Epidermal melanocyte (primary cell): Measurements from ENCODE around the gene SLC9A7.
"Not testable (repeated sequence)": the region's sequence is repeated elsewhere in the genome, so short reads cannot be mapped to it uniquely, and the experiment has no call there.

Experiments
- DNase-seq: peaks from one replicate; pipeline ENCODE4 v3.0.0; 2011; ENCODE audit warnings: low spot score; ENCODE audit not compliant: insufficient read length

SLC9A7 gene

GRCh38 chrX:46758956-46759644 is at the start of gene SLC9A7:
Gene SLC9A7, minus strand, starts transcription at chrX:46759118. Its CDS starts 89 bp downstream, at chrX:46759029.
- peak; percentile 23 for DNase-seq

DNA sequence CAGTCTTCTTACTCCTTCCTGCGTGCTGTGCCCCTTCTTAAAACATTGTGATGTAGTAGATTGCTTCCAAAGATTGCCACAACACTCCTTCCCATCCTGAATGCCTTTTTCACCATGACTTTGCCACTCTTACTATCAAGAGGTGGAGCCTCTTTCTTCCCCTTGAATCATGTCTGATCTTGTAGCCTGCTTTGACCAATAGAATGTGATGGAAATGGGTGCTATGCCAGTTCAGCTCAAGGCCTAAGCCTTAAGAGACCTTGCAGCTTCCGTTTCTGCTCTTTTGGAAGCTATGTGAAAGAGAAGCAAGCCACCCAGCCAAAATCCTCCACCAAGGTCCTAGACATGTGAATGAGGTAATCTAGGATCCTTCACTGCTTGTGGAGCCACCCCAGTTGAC is 46.4 kb upstream of the SLC9A7 start:
- DNase-seq, result no peak

GRCh38 chrX:46803140-46803539 is 44.2 kb upstream of the SLC9A7 start:
- no peak for DNase-seq

GRCh38 chrX:46796574-46797191 is 37.8 kb upstream of the SLC9A7 start:
- DNase-seq, result peak; percentile 26

GRCh38 chrX:46793386-46794143 is 34.6 kb upstream of the SLC9A7 start:
- DNase-seq, result no peak

- DNase-seq, result no peak
Observed at GRCh38 chrX:46792810-46793188, 33.9 kb upstream of the SLC9A7 start.

GRCh38 chrX:46791927-46792809 is 33.2 kb upstream of the SLC9A7 start:
- peak; percentile 50 for DNase-seq

DNA sequence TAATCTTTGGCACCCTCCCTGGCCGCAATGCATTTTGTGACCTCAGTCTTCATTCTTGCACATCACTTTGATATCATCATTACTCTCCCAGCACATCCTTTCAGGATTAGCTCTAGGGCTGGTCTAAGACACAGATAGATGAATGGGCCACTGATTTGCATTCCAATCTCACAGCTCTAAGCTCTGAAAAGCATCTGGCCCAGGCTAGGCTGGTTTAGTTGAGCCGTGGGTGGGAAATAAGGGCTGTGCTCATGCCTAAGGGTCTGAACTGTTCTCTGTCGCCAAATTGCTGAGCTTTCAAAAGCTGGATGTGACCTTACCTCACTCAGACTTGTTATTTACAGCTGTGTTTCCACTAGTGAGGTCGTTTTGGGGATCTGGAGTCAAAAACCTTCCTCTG is 30.0 kb upstream of the SLC9A7 start:
- peak; percentile 17 for DNase-seq

DNA sequence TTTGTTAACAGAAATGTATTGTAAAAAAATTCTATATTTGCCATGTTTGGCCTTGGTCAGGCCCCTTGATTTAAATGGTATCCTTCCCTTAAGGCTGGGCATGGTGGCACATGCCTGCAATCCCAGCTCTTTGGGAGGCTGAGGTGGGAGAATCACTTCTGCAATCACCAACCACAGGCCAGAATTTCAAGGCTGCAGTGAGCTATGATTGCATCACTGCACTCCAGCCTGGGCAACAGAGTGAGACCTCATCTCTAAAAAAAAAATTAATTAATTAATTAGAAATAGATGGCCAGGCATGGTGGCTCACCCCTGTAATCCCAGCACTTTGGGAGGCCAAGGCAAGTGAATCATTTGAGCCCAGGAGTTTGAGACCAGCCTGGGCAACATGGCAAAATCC is 25.5 kb upstream of the SLC9A7 start:
- not testable (repeated sequence) for DNase-seq

GRCh38 chrX:46782034-46782433 is 23.1 kb upstream of the SLC9A7 start:
- no peak for DNase-seq

DNA sequence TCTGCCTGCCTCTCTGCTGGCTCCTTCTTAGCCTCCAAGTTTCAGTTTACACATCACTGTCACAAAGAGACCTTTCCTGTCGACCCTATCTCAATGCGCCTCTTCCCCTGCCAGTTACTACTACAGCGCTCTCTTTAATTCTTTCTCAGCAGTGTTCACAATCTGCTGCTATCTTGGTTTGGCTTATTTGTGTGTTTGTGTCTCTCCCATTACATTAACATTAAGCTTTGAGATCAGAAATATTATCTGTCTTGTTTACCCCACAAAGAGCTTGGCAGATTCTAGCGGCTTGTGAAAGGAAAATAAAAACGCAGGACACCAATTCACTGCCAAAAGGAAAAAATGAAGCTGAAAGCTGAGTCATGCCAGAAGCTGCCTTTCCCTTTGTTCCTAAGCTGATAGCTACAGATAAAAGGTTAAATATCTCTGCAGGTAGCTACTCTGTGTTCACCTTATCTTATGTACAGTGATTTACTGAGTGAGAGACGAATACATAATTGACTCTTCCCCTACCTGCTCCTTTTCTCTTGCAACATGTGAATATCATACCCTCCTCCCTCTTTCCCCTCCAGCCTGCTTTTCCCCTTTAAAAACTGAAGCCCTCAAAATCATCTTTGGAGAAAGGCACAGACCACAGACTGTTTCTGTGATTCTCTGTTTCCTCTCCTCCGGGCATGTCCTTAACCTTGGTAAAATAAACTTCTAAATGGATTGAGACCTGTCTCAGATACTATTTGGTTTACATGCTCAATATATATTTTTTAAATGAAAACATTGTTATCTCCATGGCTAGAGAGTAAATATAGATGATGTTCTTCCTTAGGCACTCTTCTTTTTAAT is 19.3 kb upstream of the SLC9A7 start:
- DNase-seq, result no peak

- no peak for DNase-seq
Observed at GRCh38 chrX:46770817-46771163, 11.9 kb upstream of the SLC9A7 start.

GRCh38 chrX:46770000-46770816 is 11.3 kb upstream of the SLC9A7 start:
- DNase-seq, result no peak

DNA sequence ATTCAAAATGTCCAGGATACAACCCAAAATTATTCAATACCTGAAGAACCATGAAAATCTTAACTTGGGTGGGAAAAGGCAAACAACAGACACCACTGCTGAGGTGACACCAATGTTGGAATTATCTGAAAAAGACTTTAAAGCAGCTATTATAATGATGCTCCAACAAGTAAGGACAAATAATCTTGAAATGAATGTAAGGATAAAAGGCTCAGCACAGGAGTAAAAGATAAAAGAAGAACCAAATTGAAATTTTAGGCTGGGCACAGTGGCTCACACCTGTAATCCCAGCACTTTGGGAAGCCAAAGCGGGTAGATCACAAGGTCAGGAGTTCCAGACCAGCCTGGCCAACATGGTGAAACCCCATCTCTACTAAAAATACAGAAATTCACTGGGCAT is 4.0 kb upstream of the SLC9A7 start:
- DNase-seq, result no peak

DNA sequence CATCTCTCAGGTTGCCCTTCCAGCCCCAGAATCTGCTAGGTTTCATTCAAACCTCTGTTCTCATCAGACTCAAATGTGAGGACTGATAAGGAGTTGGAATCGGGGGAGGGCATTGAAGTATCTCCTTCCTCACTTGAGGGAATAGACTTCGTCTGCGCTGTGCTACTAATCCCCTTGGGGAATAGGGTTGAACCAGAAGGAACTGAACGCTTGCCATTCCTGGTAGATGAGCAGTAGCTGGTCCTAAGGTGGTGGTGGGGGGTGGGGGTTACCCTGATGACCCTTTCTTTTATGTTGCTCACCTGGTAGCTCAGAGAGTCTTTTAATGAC is 692 bp upstream of the SLC9A7 start:
- DNase-seq, result no peak

GRCh38 chrX:46758163-46758955 is 559 bp downstream of the SLC9A7 start:
- no peak for DNase-seq

DNA sequence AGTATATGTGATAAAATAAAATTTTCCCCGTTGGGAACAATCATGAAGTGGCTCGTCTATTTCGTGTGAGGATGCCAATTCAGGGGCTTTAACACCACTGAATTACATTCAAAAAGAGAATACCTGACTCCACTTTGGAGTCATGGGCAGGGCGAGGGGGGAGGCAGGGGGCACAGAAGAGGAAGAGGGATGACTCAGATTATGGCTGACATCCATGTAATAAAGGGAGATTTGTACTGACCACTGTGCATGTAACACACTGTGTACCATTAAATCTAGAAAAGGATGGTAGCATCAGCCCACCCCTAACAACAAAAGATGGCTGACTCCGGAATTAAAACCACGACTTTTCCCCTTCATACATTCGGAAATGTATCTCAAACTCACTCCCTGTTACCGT is 1.3 kb downstream of the SLC9A7 start:
- DNase-seq, result no peak

DNA sequence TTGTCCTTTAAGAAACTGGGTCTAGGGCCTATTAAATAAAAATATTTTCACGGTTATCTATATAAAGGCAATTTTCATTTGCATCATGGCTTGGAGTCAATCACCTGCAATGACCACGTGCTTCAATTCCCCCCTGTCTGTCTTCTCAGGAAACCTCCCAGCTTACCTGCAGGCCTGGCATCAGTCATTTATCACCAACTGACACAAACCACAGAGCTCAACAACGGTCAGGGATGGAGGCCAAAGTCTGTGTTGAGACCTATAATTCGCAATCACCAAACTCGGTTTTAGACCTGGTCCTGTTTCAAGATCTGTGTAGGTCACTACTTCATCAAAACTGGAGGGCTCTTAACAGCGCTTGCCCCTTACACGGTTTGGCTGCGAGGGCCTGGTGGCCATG is 1.9 kb downstream of the SLC9A7 start:
- no peak for DNase-seq

- no peak for DNase-seq
Observed at GRCh38 chrX:46755671-46756070, 3.2 kb downstream of the SLC9A7 start.
